K562 (cell line): Measurements from ENCODE around the gene SMAP2. TPM values are rescaled to one million over a fixed set of nuclear protein-coding genes. Genes with fewer than 3 reads are reported as not detected.

Experiments
- ATAC-seq: fragments of 200-7000 bp; cut with Tn5 transposase; 3 replicates; pipeline ENCODE4 v1.9.1; 2020; ENCODE audit warnings: moderate library complexity
- BruUV-seq: library from RNA; stranded (reverse); fragments of 400-500 nt; replicated peaks from 2 replicates; lab custom pipeline; 2021; lab: Mats Ljungman, UMichigan
- CTCF ChIA-PET: fragments of 300-600 bp; formaldehyde crosslinking; extraction: SDS; loops from one replicate; lab custom pipeline; 2021; ENCODE audit warnings: low intra/inter-chr PET ratio; lab: Yijun Ruan, JAX
- POLR2A ChIA-PET: fragments of 300-600, 350-650 bp; sonication (Branson Sonifier 250); formaldehyde crosslinking; extraction: SDS; loops from one replicate; lab custom pipeline; 2021; ENCODE audit warnings: antibody characterized with exemption, inconsistent platforms; lab: Yijun Ruan, JAX
- DNase-seq, 4 experiments: peaks; one replicate each; pipeline versions ENCODE4 v3.0.0 to v3.0.0-alpha.2; 2011 to 2018; ENCODE audit warnings: low spot score in 3 of 4, mixed read lengths in 3 of 4; ENCODE audit errors: extremely low read depth in 1 of 4
- FAIRE-seq: peaks from 2 replicates; lab custom pipeline; 2011; peaks lifted over from hg19 to GRCh38; lab: Jason Lieb, UNC
- H2AFZ ChIP-seq: 2 replicates; pipeline ENCODE4 v1.6.0; 2011; ENCODE audit warnings: low read depth, low read length, control low read depth, inconsistent platforms
- H3K27ac ChIP-seq: fragments of 200-600 bp; 3 replicates; pipeline ENCODE4 v1.8.0; 2011; ENCODE audit warnings: low read depth, mild to moderate bottlenecking, control low read depth, inconsistent platforms, low read length, moderate library complexity, mixed read lengths; ENCODE audit errors: extremely low read depth
- H3K27me3 ChIP-seq, 2 experiments: fragments of 300-600 bp in 1 of 2; 2 replicates in 1 of 2; 3 replicates in 1 of 2; pipeline versions ENCODE4 v1.6.0 to v1.8.0; 2011; ENCODE audit warnings: inconsistent platforms in 2 of 2, low read length in 2 of 2, mild to moderate bottlenecking in 1 of 2, mixed read lengths in 1 of 2, moderate library complexity in 1 of 2; ENCODE audit not compliant: control insufficient read depth in 2 of 2, insufficient read depth in 2 of 2
- H3K36me3 ChIP-seq: fragments of 300-600 bp; 3 replicates; pipeline ENCODE4 v1.8.0; 2011; ENCODE audit warnings: mild to moderate bottlenecking, low read length, inconsistent platforms; ENCODE audit not compliant: control insufficient read depth, insufficient read depth
- H3K4me1 ChIP-seq, 2 experiments: fragments of 200-600 bp in 1 of 2; replicated peaks in 1 of 2; 2 replicates in 1 of 2; 3 replicates in 1 of 2; pipeline versions ENCODE4 v1.5.1 to v1.8.0; 2011; ENCODE audit warnings: inconsistent platforms in 2 of 2, low read length in 2 of 2, mild to moderate bottlenecking in 1 of 2, mixed read lengths in 1 of 2, moderate library complexity in 1 of 2; ENCODE audit not compliant: control insufficient read depth in 2 of 2, insufficient read depth in 2 of 2
- H3K4me2 ChIP-seq: 2 replicates; pipeline ENCODE4 v1.6.1; 2011; ENCODE audit warnings: low read length, control low read depth, inconsistent platforms, mixed read lengths; ENCODE audit not compliant: insufficient read depth
- H3K4me3 ChIP-seq: fragments of 200-600 bp; sonication (generic), shearing (Covaris generic); 2 replicates; pipeline ENCODE4 v1.5.1; 2016; ENCODE audit warnings: control low read depth, inconsistent platforms
- H3K79me2 ChIP-seq: fragments of 200-600 bp; 3 replicates; pipeline ENCODE4 v1.8.0; 2011; ENCODE audit warnings: low read length, inconsistent platforms; ENCODE audit not compliant: control insufficient read depth, insufficient read depth
- H3K9ac ChIP-seq, 2 experiments: 2 replicates each; pipeline versions ENCODE4 v1.6.0 to v1.6.1; 2011; ENCODE audit warnings: low read depth in 2 of 2, low read length in 2 of 2, control low read depth in 1 of 2, inconsistent platforms in 1 of 2, mild to moderate bottlenecking in 1 of 2, mixed read lengths in 1 of 2; ENCODE audit not compliant: insufficient read depth in 1 of 2
- H3K9me1 ChIP-seq: one replicate; pipeline ENCODE4 v1.6.0; 2011; ENCODE audit warnings: inconsistent platforms, mild to moderate bottlenecking, low read length, moderate library complexity; ENCODE audit not compliant: control insufficient read depth, insufficient read depth
- H3K9me3 ChIP-seq: replicated peaks from 2 replicates; pipeline ENCODE4 v1.5.1; 2011; ENCODE audit warnings: low read depth, low read length, inconsistent platforms; ENCODE audit not compliant: control insufficient read depth, insufficient read depth
- H4K20me1 ChIP-seq: replicated peaks from 2 replicates; pipeline ENCODE4 v1.6.1; 2011; ENCODE audit warnings: low read length, inconsistent platforms, mixed read lengths; ENCODE audit not compliant: control insufficient read depth, insufficient read depth
- CTBP1 ChIP-seq: fragments of 450-650 bp; IDR thresholded peaks from 2 replicates; pipeline ENCODE4 v1.6.1; 2016; ENCODE audit warnings: borderline replicate concordance
- EWSR1 ChIP-seq: fragments of 450-650 bp; IDR thresholded peaks from 2 replicates; pipeline ENCODE4 v1.6.1; 2018; ENCODE audit warnings: borderline replicate concordance, mild to moderate bottlenecking, low read depth, moderate library complexity; ENCODE audit not compliant: partially characterized antibody
- HDAC3 ChIP-seq: fragments of 450-650 bp; IDR thresholded peaks from 2 replicates; pipeline ENCODE4 v1.6.1; 2018; ENCODE audit warnings: borderline replicate concordance, mild to moderate bottlenecking, moderate library complexity; ENCODE audit not compliant: partially characterized antibody
- RERE ChIP-seq: sonication (generic); formaldehyde crosslinking; IDR thresholded peaks from 2 replicates; pipeline ENCODE4 v1.8.0; 2023; ENCODE audit warnings: missing genetic modification reagents, mild to moderate bottlenecking, borderline replicate concordance
- ZNF140 ChIP-seq: fragments of 250-450 bp; sonication (Bioruptor Pico); IDR thresholded peaks from 2 replicates; pipeline ENCODE4 v1.8.0; 2021; ENCODE audit warnings: moderate library complexity, mild to moderate bottlenecking, inconsistent platforms
- ZNF609 ChIP-seq: sonication (generic); formaldehyde crosslinking; IDR thresholded peaks from 2 replicates; pipeline ENCODE4 v1.8.1; 2023; ENCODE audit warnings: missing genetic modification reagents, mild to moderate bottlenecking, borderline replicate concordance
- WGBS: fragments of 100-300 bp; shearing (Covaris generic); methylation state at CpG from one replicate; pipeline ENCODE4 v1.1.6; 2016; ENCODE audit warnings: low coverage, mixed read lengths; ENCODE audit not compliant: insufficient coverage; ENCODE audit errors: missing lambda C conversion rate; 5-methylcytosine and 5-hydroxymethylcytosine counted together
- in situ Hi-C: fragments of 300-500 bp; cut with MboI; formaldehyde crosslinking; loops from 4 replicates; pipeline ENCODE4 v1.15.0; 2018; ENCODE audit warnings: inconsistent platforms, mixed read lengths
- intact Hi-C: fragments of 100-400 bp; cut with micrococcal nuclease; formaldehyde crosslinking; loops from 2 replicates; pipeline ENCODE4 v1.14.2; 2022
- polyA plus RNA-seq, 8 experiments: library from polyadenylated mRNA; depleted of rRNA in 4 of 8; stranded (reverse) in 5 of 8; unstranded in 3 of 8; fragments of >200 nt; fragmentation: Nextera tagmentation in 2 of 8; fragmentation: Illumina TruSeq in 1 of 8; extraction: Ambion mirVana in 2 of 8; extraction: Trizol in 1 of 8; gene quantifications; 2 replicates each; pipeline versions ENCODE4 v1.2.1 to v1.2.3, GENCODE V29; 2011 to 2014; ENCODE audit warnings: inconsistent platforms in 1 of 8, missing spikeins in 1 of 8
- total RNA-seq, 7 experiments: library from RNA; depleted of rRNA in 6 of 7; stranded (reverse); fragments of >200 nt in 6 of 7; fragmentation: Illumina TruSeq in 2 of 7; extraction: Trizol in 2 of 7; gene quantifications; 2 replicates each; pipeline versions ENCODE4 v1.2.1 to v1.2.3, GENCODE V29; 2011 to 2021; ENCODE audit warnings: low replicate concordance in 1 of 7

The SMAP2 gene
- total and polyA plus RNA-seq, 9 of the 15 experiments (the other 6 are each of a cell fraction or from before 2014, with no cell fraction given) = 38.7 to 212 (median 94.1) TPM

GRCh38 chr1:40413527-40414252 is 40.2 kb downstream of the SMAP2 start:
- H3K9me1 ChIP-seq = no peaks in the 10 kb centered on the region
- ATAC-seq (no peak), FAIRE-seq (no peak), DNase-seq (no peak)
- H3K4me1 ChIP-seq = no peaks in the 10 kb centered on the region
- ChIA-PET POLR2A (no interaction called here), CTCF (no interaction called here)
- H3K9ac ChIP-seq = no peak overlapping the region
- no peaks in the 10 kb centered on the region for H3K9me3 ChIP-seq
- H2AFZ ChIP-seq = no peak overlapping the region
- intact Hi-C loops (no loop called here), in situ Hi-C loops (no loop called here)
- no peaks in the 10 kb centered on the region for H4K20me1 ChIP-seq
- peaks cover 98% of the 10 kb centered on the region for H3K36me3 ChIP-seq
- no TSS peak for BruUV-seq
- H3K27me3 ChIP-seq = no peaks in the 10 kb centered on the region
- no peak overlapping the region for H3K4me3 ChIP-seq
- 92% methylated on average over 6 of the region's 6 CpGs for WGBS
- no peak overlapping the region for H3K27ac ChIP-seq
- no peak overlapping the region for H3K4me2 ChIP-seq
- peaks cover 20% of the 10 kb centered on the region; the same call in 2 of the 3 replicates for H3K79me2 ChIP-seq
- TF ChIP-seq HDAC3 (no peak), ZNF140 (CRISPR knock-in tag) (no peak), ZNF609 (CRISPR knock-in tag) (no peak), RERE (CRISPR knock-in tag) (no peak), EWSR1 (no peak), CTBP1 (no peak)
